NOMO-1 treated with dmso at 0.1 percent for 144 hours (cell line): ENCODE data around the gene TMED4.
"Not testable (repeated sequence)": the region's sequence is repeated elsewhere in the genome, so short reads cannot be mapped to it uniquely, and the experiment has no call there.

Experiments used
- DNase-seq: peaks from one replicate; lab custom pipeline; 2025; ENCODE audit not compliant: unreplicated experiment; lab: John Stamatoyannopoulos, UW

Gene TMED4

DNA sequence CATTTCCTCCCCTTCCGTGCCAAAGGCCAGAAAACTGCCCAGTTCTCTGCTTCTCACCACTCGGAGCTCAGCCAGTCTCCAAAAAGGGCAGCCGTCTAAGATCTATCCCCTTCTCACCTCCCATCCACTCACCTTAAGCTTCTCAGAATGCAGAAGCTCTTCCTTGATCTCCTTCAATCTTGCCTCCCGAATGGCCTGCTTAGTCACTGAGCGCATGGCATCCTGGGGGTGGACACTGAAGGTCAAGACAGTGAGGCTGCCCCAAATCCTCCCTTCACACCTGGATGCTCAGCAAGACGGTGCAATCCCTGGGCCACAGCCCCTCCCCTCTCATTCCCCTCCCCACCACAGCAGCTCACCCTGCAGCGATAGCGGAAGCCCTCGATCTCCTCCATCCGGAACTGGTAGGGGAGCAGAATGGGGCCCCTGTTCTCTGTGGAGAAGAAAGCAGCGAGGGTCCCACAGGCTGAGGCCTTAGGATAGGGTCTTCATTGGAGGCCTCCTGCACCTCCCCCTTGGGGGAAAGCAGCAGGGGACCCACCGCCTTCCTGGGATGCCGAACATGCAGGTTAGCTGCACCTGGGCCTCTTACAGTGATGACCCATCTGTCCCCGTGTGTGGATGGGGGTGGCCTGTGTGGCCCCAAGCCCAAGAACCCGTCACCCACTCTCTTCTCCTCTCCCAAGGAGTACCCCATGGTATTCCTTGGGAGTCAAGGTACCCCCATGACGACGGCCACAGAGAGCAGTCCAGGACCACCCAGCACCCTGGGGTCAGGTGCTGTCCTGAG is 13.1 kb downstream of the TMED4 start:
- no peak for DNase-seq

- DNase-seq = no peak
Observed at GRCh38 chr7:44567884-44568283, 14.1 kb downstream of the TMED4 start.

- DNase-seq = no peak
Observed at GRCh38 chr7:44566680-44567079, 15.4 kb downstream of the TMED4 start.

DNA sequence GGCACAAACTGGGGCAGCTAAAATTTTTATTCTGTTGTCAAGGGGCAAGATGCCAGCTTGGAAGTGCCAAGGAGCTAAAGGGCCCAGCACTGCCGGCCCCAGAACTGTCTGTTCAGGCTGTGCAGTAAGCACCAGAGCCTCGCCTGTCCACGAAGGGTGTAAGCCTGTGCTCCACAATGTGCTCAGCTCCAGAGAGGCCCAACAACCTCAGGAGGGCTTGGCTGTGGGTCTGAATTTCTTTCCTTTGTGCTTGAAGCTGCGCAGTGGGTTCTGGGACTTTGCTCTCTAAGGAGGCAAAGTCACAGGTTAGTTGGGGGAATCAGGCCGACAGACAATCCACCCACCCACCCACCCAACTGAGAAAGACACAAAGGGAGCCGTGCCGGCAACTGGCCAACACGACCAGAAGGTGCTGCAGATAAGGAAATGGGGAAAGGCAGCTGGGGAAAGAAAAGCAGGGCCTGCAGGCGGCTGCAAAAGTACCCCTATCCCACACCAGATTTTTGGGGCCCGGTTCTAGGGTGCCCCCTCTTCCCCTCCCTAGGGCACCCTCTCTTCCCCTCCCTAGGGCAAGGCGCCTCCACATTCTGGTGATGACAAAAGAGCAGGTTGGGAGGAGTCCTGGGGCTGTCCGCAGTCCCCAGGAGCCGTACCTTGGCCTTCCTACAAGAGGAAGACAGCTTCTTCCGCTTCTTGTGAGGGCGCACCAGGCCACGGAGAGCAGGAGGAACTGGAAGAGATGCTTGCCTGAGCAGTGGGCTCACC is 16.1 kb downstream of the TMED4 start:
- no peak for DNase-seq

DNA sequence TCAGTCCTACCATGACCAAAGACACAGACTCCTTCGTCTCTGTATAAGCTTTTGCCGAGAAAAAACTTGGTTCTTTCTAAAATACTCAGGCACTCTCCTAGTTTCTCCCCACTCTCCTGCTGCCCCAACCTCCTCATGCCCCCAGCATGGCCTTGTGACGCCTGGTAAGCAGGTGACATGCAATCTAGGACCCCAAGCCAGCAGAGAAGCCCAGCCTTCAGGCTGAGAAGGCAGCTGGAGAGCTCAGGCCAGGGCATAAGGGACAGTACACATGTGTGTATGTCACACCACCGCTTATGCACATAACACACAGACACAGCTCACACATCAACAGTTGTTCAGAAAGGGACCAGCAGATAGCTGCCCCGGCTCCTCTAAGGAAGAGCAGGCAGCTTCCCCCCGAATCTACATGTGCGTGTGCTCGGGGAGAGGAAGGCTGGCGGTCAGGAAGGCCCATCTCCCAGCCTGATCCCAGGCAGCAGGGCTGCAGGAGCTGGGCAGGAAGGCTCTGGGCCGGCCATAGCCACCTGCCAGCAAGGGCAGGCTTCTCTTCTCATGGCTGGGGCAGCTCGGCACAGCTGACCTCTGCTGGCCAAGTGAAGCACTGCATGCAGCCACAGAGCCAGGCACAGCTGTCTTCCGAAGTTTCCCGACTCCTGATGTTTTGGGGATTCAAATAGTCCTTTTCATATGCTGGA is 16.8 kb downstream of the TMED4 start:
- peak; percentile 2 for DNase-seq

- DNase-seq = no peak
Observed at GRCh38 chr7:44564606-44565005, 17.4 kb downstream of the TMED4 start.

- no peak for DNase-seq
Observed at GRCh38 chr7:44563171-44563679, 18.8 kb downstream of the TMED4 start.

DNA sequence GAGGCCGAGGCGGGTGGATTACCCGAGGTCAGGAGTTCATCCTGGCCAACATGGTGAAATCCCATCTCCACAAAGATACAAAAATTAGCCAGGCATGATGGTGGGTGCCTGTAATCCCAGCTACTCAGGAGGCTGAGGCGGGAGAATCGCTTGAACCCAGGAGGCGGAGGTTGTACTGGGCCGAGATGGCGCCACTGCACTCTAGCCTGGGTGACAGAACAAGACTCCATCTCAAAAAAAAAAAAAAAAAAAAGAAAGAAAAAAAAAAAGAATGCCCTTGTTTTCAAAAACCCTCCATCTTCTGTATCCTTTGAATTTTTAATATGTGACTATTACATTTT is 19.4 kb downstream of the TMED4 start:
- DNase-seq = not testable (repeated sequence)

DNA sequence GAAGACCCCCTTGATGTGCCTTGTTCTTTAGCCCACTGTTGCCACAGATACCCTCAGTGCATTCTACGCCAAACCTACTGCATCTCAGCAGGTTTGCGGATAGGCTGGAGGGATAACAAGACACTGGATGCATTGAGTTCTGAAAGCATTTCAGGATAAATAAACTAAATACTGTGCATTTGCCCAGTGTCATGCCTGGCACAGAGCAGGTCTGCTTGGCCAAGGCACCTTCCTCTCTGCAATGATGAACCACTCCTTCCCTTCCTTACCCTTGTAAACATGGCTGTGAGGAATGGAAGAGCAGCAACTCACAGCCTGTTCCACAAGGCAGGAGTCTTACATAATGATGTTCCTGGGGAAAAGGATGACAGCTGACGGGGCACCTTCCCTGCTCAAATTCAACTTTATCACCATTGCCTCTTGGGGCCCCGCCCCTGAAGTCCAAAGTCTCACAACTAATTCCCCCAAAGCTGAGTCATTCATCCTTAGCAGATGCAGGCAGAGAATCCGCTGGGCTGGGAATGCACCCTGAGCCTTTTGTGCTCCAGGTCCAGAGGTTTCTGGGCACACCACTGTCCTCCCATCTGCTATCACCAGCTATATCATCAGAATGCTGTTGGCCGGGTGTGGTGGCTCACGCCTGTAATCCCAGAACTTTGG is 19.9 kb downstream of the TMED4 start:
- DNase-seq = no peak

DNA sequence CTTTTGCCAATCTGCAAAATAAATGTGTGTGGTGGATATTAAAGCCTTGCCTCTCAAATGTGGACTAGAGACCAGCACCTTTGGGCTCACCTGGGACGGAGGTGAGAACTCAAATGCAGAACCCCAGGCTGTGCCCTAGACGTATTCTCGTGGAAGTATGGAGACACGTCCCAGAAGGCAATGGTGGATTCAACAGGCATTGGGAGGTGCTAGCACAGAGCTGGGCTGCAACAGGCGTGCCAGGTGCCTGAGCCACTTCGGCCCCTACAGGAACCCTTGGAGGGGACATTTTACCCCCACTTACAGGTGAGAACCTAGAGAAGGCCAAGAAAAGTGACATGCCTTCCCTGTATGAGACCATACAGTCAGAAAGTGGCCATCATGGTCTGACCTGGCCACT is 20.6 kb downstream of the TMED4 start:
- DNase-seq = no peak

- DNase-seq = no peak
Observed at GRCh38 chr7:44559485-44559884, 22.5 kb downstream of the TMED4 start.

DNA sequence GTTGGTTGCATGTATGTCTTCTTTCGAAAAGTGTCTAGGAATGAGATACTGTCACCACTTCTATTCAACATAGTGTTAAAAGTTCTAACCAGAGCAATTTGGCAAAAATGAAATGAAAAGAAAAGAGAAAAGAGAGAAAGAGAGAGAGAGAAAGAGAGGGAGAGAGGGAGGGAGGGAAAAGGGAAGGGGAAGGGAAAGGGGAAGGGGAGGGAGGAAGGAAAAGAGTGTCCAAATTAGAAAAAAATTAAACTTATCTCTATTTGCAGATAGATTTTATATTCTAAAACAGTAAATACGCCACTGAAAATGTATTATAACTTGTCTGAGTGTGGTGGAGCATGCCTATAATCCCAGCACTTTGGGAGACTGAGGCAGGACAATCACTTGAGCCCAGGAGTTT is 24.5 kb downstream of the TMED4 start:
- no peak for DNase-seq

GRCh38 chr7:44555350-44555749 is 26.7 kb downstream of the TMED4 start:
- DNase-seq = no peak

- DNase-seq = not testable (repeated sequence)
Observed at GRCh38 chr7:44552473-44553005, 29.5 kb downstream of the TMED4 start.

DNA sequence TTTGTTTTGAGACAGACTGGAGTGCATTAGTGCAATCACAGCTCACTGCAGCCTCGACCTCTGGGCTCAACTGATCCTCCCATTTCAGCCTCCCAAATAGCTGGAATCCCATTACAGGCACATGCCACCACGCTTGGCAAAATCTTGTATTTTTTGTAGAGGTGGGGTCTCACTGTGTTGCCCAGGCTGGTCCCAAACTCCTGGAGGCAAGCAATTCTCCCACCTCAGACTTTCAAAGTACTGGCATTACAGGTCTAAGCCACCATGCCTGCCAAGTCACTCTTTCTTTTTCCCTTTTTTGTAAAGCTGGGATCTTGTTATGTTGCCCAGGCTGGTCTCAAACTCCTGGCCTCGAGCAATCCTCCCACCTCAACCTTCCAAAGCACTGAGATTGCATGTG is 32.6 kb downstream of the TMED4 start:
- no peak for DNase-seq

- DNase-seq = no peak
Observed at GRCh38 chr7:44548893-44549292, 33.1 kb downstream of the TMED4 start.

DNA sequence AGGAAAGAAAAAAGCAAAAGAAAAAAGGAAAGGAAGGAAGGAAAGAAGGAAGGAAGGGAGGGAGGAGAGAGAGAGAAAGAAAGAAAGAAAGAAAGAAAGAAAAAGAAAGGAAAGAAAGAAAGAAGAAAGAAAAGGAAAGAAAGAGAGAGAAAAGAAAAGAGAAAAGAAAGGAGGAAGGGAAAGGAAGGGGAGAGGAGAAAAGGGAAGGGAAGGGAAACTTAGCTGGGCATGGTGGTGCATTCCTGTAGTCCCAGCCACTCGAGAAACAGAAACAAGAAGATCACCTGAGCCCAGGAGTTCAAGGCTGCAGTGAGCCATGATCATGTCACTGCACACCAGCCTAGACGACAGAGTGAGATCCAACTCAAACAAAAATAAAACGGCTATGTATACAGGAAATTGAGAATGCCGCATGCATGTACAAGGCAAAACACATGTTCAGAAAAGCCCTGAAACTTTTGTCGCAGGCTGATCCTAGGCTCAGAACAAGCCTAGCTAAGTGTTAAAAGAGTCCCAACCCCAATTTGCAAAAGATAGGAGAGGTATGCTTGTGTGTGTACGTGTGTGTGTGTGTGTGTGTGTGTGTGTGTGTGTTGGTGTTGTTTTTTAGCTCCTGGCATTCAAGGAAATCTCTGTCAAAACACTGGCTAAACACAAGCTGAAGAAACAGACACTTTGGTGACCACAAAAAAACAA is 34.3 kb downstream of the TMED4 start:
- DNase-seq = no peak

DNA sequence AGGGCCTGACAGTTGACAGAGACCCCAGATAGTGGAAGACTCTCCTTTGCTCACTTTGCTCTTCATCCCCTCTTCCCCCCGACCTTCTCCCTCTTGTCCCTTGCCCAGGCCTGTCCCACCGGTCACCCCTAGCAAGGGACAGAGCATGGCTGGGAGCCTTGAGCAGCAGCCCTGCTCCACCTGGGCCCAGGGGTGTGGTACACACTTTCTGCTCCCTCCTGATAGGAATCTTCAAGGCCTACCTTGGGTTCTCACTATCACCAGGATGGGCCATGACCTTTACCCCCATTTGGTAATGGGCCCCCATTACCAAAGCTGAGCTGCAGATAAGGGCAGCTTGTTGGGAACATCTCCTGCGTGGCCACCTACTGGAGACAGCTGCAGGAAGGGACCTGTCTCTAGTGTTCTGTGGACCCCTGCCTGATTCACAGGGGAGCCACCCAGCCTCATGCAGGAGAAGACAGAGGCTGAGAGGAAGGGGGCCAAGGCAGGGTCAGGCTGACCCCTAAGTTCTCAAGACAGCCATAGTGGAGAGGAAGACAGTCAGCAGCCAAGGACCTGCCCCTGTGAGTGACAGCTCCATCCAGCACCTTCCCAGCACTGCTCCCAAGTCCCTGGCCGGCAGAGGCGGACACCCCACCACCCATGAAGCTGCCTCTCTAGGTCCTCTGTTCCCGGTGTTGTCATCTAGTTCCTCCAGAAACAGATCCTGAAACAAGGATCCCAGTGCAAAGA is 40.0 kb downstream of the TMED4 start:
- no peak for DNase-seq

DNA sequence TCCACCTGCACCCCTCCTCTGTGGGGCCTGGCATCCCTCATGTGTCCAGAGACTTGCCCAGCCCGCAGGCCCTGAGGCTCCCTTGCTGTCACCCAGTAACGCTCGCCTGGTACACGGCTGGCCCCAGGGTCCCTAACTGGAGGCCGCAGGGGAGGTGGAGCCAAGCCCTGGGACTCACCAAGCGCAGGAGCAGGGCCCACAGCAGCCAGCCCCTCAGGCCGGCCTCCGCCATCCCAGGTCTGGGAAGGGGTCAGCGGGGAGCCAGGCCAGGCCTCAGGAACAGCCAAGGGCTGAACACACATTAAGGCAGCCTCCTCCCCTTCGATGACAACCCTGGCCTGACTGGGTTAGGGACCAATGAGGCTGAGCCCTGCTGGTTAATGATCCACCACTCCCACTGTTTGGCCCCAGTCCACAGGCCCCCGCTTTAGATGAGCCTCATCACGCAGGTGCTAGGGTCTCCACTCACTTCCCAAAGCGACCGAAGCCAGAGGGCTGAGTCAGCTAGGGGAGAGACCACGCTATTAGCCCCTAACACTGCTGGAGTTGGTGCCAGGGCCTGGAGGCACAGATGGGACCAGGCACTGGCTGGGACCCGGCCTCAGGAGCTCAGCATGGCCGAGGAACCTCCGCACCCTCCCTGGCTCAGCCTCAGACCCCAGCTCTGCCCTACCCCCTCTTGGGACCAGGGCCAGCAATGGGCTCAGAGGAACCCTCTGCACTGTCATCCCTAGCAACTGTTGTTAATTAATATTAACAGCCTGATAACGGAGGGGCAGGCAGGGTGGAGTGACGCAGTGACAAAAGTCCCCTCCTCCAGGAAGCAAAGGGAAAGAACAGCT is 40.8 kb downstream of the TMED4 start, which contains the start of gene NPC1L1:
Gene NPC1L1, minus strand, starts transcription at position 303 of the 842 bp plus-strand sequence. Its CDS starts 71 bp downstream, at position 232.
- DNase-seq = no peak
